MG63 (cell line): Measurements from ENCODE around the gene TMEM131L. TPM values are rescaled to one million over a fixed set of nuclear protein-coding genes. Genes with fewer than 3 reads are reported as not detected.
"Not testable (repeated sequence)": the region's sequence is repeated elsewhere in the genome, so short reads cannot be mapped to it uniquely, and the experiment has no call there.

Source experiments
- DNase-seq: peaks from one replicate; pipeline ENCODE4 v3.0.0-alpha.2; 2020
- H3K27me3 ChIP-seq: fragments of 250-450 bp; sonication (Bioruptor Pico); 2 replicates; pipeline ENCODE4 v1.5.1; 2020; ENCODE audit warnings: mild to moderate bottlenecking, moderate library complexity
- H3K36me3 ChIP-seq: fragments of 250-450 bp; sonication (Bioruptor Pico); 2 replicates; pipeline ENCODE4 v1.5.1; 2020; ENCODE audit warnings: mild to moderate bottlenecking, moderate library complexity
- H3K4me3 ChIP-seq: fragments of 250-450 bp; sonication (Bioruptor Pico); 2 replicates; pipeline ENCODE4 v1.5.1; 2020; ENCODE audit warnings: mild to moderate bottlenecking, moderate library complexity
- H3K9me3 ChIP-seq: fragments of 250-450 bp; sonication (Bioruptor Pico); 2 replicates; pipeline ENCODE4 v1.5.1; 2020; ENCODE audit warnings: mild to moderate bottlenecking, moderate library complexity
- total RNA-seq: library from RNA; depleted of rRNA; stranded (reverse); fragments of >200 nt; shearing (Covaris generic); gene quantifications from 2 replicates; pipeline ENCODE4 v1.2.3, GENCODE V29; 2014; ENCODE audit warnings: low replicate concordance

TMEM131L gene
- total RNA-seq, 1 experiment from 2014 or later = 5.5 TPM

DNA sequence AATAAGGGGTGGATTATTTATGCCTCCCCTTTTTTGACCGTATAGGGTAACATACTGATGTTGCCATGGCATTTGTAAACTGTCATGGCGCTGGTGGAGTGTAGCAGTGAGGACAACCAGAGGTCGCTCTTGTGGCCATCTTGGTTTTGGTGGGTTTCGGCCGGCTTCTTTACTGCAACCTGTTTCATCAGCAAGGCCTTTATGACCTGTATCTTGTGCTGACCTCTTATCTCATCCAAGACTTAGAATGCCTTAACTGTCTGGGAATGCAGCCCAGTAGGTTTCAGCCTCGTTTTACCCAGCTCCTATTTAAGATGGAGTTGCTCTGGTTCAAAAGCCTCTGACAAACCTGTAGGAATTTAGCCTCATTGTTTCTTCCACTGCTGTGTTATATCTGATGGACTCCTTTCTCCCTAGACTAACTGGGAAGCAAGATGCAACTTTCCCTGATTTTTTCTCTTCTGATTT, 71.4 kb downstream of the TMEM131L start:
- no peak for DNase-seq
- Histone ChIP-seq H3K36me3 (no peaks in the 10 kb centered on the region), H3K4me3 (no peak overlapping the region), H3K9me3 (no peaks in the 10 kb centered on the region), H3K27me3 (no peaks in the 10 kb centered on the region)

DNA sequence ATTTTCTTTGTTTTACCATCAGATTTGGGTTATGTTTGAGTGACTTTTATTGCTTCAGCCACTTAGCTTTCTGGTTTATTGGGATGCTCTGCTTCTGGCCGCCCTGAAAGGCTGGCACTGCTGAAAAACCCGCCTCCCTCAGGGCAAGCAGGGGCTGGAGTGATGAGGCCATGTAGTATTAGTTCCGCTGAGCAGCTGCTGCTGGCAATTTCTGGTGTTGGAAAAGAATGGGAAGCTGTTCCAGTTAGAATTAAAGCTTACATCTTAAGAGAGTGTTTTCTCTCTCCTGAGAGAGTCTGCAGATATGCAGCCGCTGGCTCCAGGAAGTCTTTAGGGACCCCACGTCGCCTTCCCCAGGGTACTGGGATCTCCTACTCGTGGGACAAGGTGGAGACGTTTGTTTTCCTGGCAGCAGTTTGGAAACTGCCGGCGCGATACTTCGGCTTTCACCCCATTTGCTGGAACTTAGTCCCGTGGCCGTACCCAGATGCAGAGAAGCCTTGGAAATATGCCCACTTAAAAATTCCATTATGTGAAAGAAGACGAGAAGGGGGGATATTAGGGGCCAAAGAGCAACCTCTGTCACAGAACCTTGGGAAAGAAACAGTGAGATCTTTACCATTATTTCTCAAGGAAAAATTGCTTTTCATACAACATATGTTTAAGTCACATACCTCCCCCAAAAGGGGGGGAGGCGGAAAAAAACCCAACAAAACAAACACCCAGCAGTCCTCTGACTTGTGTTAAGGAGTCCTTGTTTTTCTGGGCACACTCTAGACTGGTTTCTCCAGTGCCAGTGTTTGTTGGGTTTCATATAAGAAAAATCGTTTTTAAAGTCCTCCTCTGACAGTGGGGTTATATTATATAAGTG, 72.6 kb downstream of the TMEM131L start:
- DNase-seq = peak; percentile 30
- H3K36me3 ChIP-seq = no peaks in the 10 kb centered on the region
- no peak overlapping the region for H3K4me3 ChIP-seq
- no peaks in the 10 kb centered on the region for H3K27me3 ChIP-seq
- H3K9me3 ChIP-seq = no peaks in the 10 kb centered on the region

DNA sequence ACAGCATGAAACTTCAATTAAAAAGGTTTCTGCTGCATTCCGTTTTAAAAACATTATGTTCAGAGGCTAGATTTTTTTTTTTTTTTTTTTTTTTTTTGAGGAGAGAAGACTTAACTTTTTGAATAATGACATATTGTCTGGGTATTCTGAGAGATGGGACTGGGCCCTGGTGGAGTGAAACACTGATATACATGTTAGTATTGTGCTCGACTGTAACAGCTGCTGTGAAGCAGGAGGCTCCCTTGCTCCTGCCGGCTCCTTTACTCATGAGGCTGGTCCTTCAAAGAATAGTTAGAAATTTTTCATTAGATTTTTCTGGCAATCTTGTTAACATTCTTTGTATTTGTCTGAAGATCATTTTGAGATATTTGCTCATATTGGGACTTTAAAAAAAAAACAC, 73.3 kb downstream of the TMEM131L start:
- DNase-seq = no peak
- Histone ChIP-seq H3K36me3 (no peaks in the 10 kb centered on the region), H3K27me3 (no peaks in the 10 kb centered on the region), H3K4me3 (no peak overlapping the region), H3K9me3 (no peaks in the 10 kb centered on the region)

DNA sequence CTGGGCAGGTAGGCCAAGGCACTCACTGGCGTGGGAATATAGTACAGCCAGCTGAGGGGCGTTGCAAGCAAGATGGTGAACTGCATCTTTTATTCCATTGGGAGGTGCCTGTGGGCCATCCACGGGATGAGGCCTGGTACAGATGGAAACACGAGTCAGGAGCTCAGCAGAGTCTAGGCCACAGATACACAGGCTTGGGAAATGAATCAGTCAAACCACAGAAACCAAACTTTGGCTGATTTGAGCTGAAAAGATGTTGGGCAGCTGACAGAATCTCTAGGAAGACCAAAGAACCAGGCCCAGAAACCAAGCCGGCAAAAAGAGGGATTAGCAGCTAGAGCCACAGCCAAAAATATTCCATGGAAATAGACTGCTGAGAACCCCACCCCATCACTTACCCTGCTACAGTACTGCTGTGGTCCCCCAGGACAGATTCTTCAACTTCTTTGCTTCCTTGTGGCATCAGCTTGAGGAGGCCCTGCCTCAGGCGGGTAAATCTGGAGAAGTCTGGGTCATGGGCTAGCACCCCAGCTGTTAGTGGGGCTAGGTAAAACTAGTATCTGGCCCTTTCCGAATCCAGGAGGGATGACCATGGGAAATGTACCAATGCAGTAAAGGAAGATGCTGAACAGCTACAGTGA, 75.4 kb downstream of the TMEM131L start:
- no peak overlapping the region for H3K4me3 ChIP-seq

DNA sequence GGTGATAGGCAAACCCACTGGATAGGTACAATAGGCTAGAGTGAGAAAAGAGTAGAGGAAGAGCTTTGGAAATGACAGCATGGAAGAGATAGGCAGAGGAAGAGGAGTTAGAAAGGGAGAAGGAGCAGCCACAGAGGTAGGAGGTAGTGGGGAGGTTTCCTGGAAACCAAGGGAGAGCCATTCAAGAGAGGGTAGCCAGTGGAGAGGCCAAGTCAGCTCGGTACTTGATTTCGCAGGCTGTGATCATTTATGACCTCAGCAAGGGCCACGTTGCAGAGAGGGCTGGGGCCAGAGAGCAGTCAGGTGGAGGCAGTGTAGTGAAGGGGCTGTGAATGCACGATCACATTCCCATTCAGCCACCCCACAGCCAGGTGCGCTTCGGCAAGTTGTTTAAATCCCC, 76.0 kb downstream of the TMEM131L start:
- no peak overlapping the region for H3K4me3 ChIP-seq
- DNase-seq = no peak
- no peaks in the 10 kb centered on the region for H3K9me3 ChIP-seq
- H3K36me3 ChIP-seq = no peaks in the 10 kb centered on the region
- no peaks in the 10 kb centered on the region for H3K27me3 ChIP-seq

More for the DNA sequence above, 75.4 kb downstream of the TMEM131L start:
- no peaks in the 10 kb centered on the region for H3K36me3 ChIP-seq
- H3K9me3 ChIP-seq = no peaks in the 10 kb centered on the region
- DNase-seq = peak; percentile 67
- no peaks in the 10 kb centered on the region for H3K27me3 ChIP-seq

DNA sequence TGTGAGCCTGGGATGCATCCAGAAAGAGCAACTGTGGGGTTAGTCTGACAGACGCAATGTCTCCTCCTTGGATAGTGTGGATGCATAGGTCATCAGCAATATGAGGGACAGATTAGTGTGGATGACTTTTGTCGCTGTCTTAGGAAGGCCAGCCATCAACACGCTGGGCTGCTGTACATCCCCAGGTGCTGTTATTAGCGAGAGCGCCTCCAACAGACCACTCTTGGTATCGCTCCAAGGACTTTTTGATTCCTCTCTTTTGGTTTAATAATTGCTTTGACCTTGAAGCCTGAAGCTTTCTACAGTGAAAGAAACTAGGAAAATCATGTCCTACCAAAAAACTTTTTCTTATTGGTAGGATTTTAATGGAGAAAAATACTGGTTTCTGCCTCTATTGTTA, 76.7 kb downstream of the TMEM131L start:
- Histone ChIP-seq H3K9me3 (no peaks in the 10 kb centered on the region), H3K36me3 (no peaks in the 10 kb centered on the region), H3K4me3 (no peak overlapping the region), H3K27me3 (no peaks in the 10 kb centered on the region)
- DNase-seq = no peak

DNA sequence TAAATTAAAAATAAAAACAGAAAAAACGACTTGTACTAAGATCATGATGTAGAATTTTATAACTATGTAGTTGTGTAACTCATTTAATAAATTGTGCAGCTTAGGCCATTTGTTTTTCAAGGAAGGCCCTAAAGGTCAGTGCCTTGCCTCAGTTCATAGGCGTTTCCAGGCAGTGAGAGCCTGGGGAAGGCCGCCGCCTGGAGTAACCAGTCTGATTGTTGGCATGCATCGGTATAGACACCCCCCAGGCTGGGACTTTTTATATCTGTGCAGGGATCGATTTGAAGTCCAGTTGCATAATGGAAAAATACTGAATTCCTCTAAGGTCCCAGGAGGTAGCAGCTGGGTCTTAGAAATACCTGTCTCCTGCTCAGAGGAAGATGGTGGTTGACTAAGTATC, 77.2 kb downstream of the TMEM131L start:
- Histone ChIP-seq H3K36me3 (no peaks in the 10 kb centered on the region), H3K27me3 (no peaks in the 10 kb centered on the region), H3K9me3 (no peaks in the 10 kb centered on the region), H3K4me3 (no peak overlapping the region)
- DNase-seq = no peak

DNA sequence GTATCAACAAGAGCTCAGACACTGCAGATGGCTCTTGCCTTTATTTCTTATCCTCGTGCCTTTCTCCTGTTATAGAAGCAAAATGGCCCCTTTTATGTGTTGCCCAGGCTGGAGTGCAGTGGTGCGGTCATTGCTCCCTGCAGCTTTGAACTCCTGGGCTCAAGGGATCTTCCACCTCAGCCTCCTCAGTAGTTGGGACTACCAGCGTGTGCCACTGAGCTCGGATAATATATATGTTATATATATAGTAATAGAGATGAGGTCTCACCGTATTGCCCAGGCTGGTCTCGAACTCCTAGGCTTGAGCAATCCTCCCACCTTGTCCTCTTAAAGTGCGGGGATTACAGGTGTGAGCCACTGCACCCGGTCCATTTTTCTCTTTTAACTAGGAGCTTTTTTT, 79.7 kb downstream of the TMEM131L start:
- Histone ChIP-seq H3K27me3 (no peaks in the 10 kb centered on the region), H3K4me3 (no peak overlapping the region), H3K36me3 (no peaks in the 10 kb centered on the region), H3K9me3 (no peaks in the 10 kb centered on the region)
- DNase-seq = no peak

DNA sequence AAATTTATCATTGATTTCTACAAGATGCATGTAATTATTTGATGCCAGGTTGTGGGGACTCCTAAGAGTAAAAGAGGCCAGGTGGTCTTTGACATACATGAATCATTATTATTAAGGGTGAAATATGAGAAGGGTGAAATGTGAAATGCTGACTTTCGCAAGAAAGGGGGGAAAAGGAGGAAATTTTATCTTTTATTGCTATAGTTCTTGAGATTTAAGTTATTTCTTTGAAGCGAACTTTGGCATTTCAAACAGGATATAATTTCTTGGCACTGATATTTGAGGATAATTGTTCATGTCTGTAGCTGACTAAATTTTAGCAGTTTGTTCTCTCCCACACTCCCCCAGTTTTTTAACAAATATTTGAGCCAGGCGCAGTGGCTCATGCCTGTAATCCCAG, 80.1 kb downstream of the TMEM131L start:
- Histone ChIP-seq H3K36me3 (no peaks in the 10 kb centered on the region), H3K27me3 (no peaks in the 10 kb centered on the region), H3K4me3 (no peak overlapping the region), H3K9me3 (no peaks in the 10 kb centered on the region)
- no peak for DNase-seq

DNA sequence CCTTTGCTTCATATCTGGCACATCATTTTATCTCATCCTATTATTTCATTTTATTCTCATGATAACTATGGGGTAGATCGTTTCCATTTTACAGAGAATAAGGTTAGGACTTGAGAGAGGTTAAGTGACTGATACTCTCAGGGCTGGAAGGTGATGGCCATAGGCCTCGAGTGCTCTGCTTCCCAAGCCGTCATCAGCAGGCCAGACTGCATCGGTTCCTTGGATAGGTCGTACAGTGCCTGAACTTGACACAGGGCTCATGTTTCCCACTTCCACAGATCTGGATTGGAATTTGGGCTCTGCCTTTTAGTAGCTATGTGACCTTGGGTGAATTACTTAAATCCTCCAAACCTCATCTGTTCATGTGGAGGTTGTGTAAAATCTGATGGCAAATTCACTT, 81.4 kb downstream of the TMEM131L start:
- H3K36me3 ChIP-seq = no peaks in the 10 kb centered on the region
- DNase-seq = no peak
- H3K27me3 ChIP-seq = no peaks in the 10 kb centered on the region
- H3K4me3 ChIP-seq = no peak overlapping the region
- H3K9me3 ChIP-seq = no peaks in the 10 kb centered on the region

DNA sequence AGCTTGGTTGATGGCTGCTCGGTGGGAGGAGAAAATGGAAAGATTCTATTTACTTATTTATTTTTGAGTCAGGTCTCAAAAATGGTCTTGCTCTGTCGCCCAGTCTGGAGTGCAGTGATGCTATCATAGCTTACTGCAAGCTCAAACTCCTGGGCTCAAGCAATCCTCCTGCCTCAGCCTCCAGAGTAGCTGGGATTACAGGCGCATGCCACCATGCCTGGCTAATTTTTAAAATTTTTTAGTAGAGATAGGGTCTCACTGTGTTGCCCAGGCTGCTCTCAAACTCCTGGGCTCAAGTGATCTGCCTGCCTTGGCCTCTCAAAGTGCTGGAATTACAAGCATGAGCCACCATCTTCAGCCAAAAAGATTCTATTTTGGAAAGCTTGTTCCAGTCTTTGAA, 82.7 kb downstream of the TMEM131L start:
- H3K36me3 ChIP-seq, H3K4me3 ChIP-seq, DNase-seq, H3K27me3 ChIP-seq, H3K9me3 ChIP-seq: not testable (repeated sequence)

DNA sequence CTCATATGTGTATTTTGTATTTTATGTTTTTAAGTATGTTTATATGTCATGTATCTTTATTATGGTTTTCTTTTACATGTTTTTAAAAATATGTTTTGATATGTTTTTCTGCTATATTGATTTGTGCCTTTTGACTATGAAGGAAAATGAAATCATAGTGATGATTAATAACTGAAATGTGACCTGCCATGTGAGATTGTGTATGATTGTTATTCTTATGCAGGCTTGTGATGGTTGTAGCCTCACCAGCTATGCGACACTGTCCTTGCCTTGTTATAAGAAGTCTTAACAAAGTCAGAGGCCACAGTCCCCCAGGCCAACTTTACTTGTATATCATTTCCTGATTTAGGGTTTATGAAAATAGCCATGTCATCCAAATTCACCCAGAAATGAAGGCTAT, 83.2 kb downstream of the TMEM131L start:
- Histone ChIP-seq H3K9me3 (no peaks in the 10 kb centered on the region), H3K4me3 (no peak overlapping the region), H3K27me3 (no peaks in the 10 kb centered on the region), H3K36me3 (no peaks in the 10 kb centered on the region)
- DNase-seq = no peak

DNA sequence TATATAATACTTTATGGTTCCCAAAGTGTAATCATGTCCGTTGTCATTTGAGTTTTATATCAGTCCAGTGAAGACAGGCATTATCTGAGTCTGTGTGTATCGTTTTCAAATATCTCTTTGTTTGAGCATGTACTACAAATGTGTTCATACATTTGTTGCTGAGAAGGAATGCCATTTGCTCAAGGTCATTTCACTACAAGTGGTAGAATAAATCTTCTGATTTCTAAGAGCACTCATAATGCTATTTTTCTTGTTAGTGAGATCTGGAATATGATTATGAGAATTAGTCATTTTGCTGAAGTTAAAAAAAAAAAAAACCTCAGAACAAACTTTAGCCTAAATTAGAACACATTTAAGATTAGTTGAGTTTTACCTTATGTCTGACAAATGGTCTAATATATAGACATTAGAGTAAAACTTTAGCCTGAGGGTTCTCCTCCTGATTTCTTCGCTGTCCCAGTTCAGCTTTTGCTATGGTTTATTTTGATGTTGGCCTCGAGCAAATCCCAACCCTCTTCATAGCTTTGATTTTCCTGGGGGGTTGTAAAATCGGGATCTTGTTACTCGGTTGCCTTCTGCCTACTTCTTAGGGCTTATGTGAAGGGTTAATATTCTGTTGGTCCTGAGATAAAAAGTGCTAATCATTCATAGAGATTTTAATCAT, 87.1 kb downstream of the TMEM131L start:
- Histone ChIP-seq H3K27me3 (no peaks in the 10 kb centered on the region), H3K36me3 (no peaks in the 10 kb centered on the region; the same call in none of the 2 replicates), H3K4me3 (no peak overlapping the region), H3K9me3 (no peaks in the 10 kb centered on the region)
- no peak for DNase-seq

DNA sequence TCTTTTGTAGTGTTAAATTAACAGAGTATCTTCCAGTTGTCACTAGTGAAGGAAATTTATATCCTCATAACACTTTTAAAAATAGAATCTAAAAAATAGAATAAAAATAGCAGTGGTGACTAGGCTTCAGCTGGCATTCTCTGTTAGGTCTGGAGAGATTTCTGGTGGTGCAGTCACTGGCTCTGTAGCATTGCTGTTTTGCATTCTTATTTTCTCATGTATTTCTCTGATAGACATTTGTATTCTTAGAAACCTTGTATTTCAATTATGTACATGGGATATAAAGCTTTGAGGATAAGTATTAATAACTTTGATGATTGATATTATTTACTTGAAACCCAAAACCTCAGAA, 87.6 kb downstream of the TMEM131L start:
- no peak for DNase-seq
- no peaks in the 10 kb centered on the region for H3K27me3 ChIP-seq
- no peaks in the 10 kb centered on the region; the same call in none of the 2 replicates for H3K36me3 ChIP-seq
- no peaks in the 10 kb centered on the region for H3K9me3 ChIP-seq
- no peak overlapping the region for H3K4me3 ChIP-seq

DNA sequence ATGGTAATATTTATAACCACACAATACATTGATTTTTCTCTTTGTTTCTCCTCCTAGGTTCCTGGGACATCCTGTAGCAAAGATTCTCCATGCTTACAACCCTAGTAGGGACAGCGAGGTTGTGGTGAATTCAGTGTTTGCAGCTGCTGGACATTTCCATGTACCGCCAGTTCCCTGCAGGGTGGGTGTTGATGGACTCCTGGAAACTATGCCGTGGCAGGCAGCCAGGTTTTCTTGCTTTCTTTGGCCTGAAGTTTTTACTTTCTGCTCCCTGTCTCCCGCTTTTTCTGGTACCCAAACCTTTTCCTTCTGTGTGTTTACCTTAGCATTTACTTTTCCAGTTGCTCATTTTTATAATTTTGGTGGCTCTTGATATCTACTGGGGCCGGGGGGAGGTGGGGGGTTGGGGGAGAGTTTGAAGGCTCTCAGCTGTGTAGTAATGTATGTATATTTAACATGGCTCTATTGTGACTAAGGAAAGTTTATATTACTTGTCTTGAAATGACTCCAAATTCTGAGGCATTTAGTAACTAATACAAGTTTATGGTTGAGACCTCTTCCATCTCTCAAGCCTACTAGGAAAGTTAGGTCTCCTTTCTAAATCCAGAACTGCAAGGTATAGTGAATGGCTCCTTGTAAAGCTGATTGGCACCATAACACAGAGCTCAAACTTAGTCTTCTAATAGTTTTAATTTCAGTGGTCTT, 89.7 kb downstream of the TMEM131L start:
- DNase-seq = peak; percentile 70
- Histone ChIP-seq H3K9me3 (no peaks in the 10 kb centered on the region), H3K4me3 (no peak overlapping the region), H3K36me3 (no peaks in the 10 kb centered on the region; the same call in none of the 2 replicates), H3K27me3 (no peaks in the 10 kb centered on the region)

DNA sequence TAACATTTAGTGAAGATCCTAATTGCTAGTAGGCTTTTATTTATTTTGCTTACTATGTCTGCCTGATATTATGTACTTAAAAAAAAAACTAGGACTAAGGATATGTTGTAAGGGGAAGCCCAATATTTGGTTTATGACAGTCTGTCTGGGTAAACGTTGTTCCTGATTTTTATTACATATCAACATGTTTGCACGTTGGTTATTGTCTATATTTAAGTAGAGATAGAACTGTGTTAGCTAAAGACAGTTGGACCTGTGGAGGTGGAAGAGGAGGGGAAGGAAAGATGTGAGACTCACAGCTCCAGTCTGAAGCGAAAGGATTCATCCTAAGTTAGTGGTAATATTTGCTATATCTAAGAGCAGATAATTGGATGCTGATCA, 90.3 kb downstream of the TMEM131L start:
- Histone ChIP-seq H3K27me3 (no peaks in the 10 kb centered on the region), H3K4me3 (no peak overlapping the region), H3K36me3 (no peaks in the 10 kb centered on the region; the same call in none of the 2 replicates), H3K9me3 (no peaks in the 10 kb centered on the region)
- DNase-seq = no peak

DNA sequence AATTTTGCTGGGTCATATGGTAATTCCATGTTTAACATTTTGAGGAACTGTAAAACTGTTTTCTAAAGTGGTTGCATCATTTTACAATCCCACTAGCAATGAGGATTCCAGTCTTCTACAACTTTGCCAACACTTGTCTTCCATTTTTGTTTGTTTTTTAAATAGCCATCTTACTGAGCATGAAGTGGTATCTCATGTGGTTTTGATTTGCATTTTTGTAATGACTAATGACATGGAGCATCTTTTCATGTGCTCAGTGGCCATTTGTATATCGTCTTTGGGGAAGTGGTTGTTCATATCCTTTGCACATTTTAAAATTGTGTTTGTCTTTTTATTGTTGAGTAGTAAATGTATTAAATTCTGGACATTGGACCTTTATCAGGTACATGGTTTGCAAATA, 94.7 kb downstream of the TMEM131L start:
- no peak for DNase-seq
- Histone ChIP-seq H3K9me3 (no peaks in the 10 kb centered on the region), H3K36me3 (no peaks in the 10 kb centered on the region; the same call in none of the 2 replicates), H3K27me3 (no peaks in the 10 kb centered on the region), H3K4me3 (no peak overlapping the region)
